A549 (cell line): ENCODE measurements around the gene FRS3. TPM values are rescaled to one million over a fixed set of nuclear protein-coding genes. Genes with fewer than 3 reads are reported as not detected.

Source experiments
- ATAC-seq, 2 experiments: fragments of 200-7000 bp in 1 of 2; fragments of >200 bp in 1 of 2; cut with Nextera tagmentation in 1 of 2; cut with Tn5 transposase in 1 of 2; 3 replicates each; pipeline versions ENCODE4 v1.8.0 to v1.9.1; 2018 to 2020; ENCODE audit warnings: mild to moderate bottlenecking in 1 of 2, moderate library complexity in 1 of 2
- CTCF ChIA-PET: fragments of 300-600 bp; sonication (Branson Sonifier 250); formaldehyde crosslinking; extraction: SDS; loops from one replicate; lab custom pipeline; 2021; ENCODE audit warnings: antibody characterized with exemption, inconsistent platforms; lab: Yijun Ruan, JAX
- POLR2A ChIA-PET: fragments of 350-600 bp; formaldehyde crosslinking; extraction: SDS; loops from one replicate; lab custom pipeline; 2021; ENCODE audit warnings: antibody characterized with exemption, inconsistent platforms; lab: Yijun Ruan, JAX
- DNase-seq, 2 experiments: peaks; one replicate each; pipeline versions ENCODE4 v3.0.0 to v3.0.0-alpha.2; 2011 to 2016; ENCODE audit warnings: low read depth in 1 of 2, low spot score in 1 of 2
- FAIRE-seq: peaks from 2 replicates; lab custom pipeline; 2011; peaks lifted over from hg19 to GRCh38; lab: Jason Lieb, UNC
- H3K27ac ChIP-seq, 2 experiments: fragments of >200 bp; sonication (Bioruptor Twin); formaldehyde crosslinking; 3 replicates each; pipeline ENCODE4 v1.5.1; 2016 to 2017
- H3K4me1 ChIP-seq: fragments of >200 bp; sonication (Bioruptor Twin); formaldehyde crosslinking; 3 replicates; pipeline ENCODE4 v1.6.1; 2016
- H3K4me2 ChIP-seq: fragments of >200 bp; sonication (Bioruptor Twin); formaldehyde crosslinking; 3 replicates; pipeline ENCODE4 v1.6.1; 2016
- H3K4me3 ChIP-seq: fragments of >200 bp; sonication (Bioruptor Twin); formaldehyde crosslinking; 3 replicates; pipeline ENCODE4 v1.5.1; 2016
- H3K9me3 ChIP-seq: fragments of >200 bp; sonication (Bioruptor Twin); formaldehyde crosslinking; 3 replicates; pipeline ENCODE4 v1.6.1; 2016
- BCL3 ChIP-seq: fragments of >200 bp; sonication (Bioruptor Twin); formaldehyde crosslinking; IDR thresholded peaks from 3 replicates; pipeline ENCODE4 v1.6.1; 2016
- BHLHE40 ChIP-seq: IDR thresholded peaks from 2 replicates; pipeline ENCODE4 v1.6.1; 2012; ENCODE audit warnings: low read depth, low read length, inconsistent platforms
- EHMT2 ChIP-seq: fragments of 200-600 bp; sonication (generic); IDR thresholded peaks from 2 replicates; pipeline ENCODE4 v1.6.1; 2016; ENCODE audit warnings: antibody characterized with exemption, low read depth, mild to moderate bottlenecking, moderate library complexity
- EP300 ChIP-seq, 2 experiments: fragments of >200 bp; sonication (Bioruptor Twin); formaldehyde crosslinking; IDR thresholded peaks; 2 replicates in 1 of 2; 3 replicates in 1 of 2; pipeline ENCODE4 v1.6.1; 2016 to 2017
- ESRRA ChIP-seq: fragments of 150-350 bp; IDR thresholded peaks from 2 replicates; pipeline ENCODE4 v1.6.1; 2014; ENCODE audit warnings: mild to moderate bottlenecking, low read length, borderline replicate concordance
- FOSB ChIP-seq: fragments of 250-450 bp; sonication (Bioruptor Pico); IDR thresholded peaks from 2 replicates; pipeline ENCODE4 v1.5.0; 2020; ENCODE audit warnings: mild to moderate bottlenecking, moderate library complexity
- FOXS1 ChIP-seq: fragments of 250-450 bp; sonication (Bioruptor Pico); IDR thresholded peaks from 2 replicates; pipeline ENCODE4 v1.5.0; 2020; ENCODE audit warnings: mild to moderate bottlenecking, moderate library complexity
- HDAC2 ChIP-seq: fragments of 200-600 bp; sonication (generic); IDR thresholded peaks from 2 replicates; pipeline ENCODE4 v1.6.1; 2016
- MAFK ChIP-seq: fragments of 450-650 bp; IDR thresholded peaks from 2 replicates; pipeline ENCODE4 v1.6.1; 2014; ENCODE audit not compliant: partially characterized antibody
- MAX ChIP-seq: IDR thresholded peaks from 2 replicates; pipeline ENCODE4 v1.6.1; 2012
- MAZ ChIP-seq: fragments of 150-350 bp; IDR thresholded peaks from 2 replicates; pipeline ENCODE4 v1.6.1; 2014; ENCODE audit warnings: antibody characterized with exemption, low read depth, low read length, borderline replicate concordance
- MYC ChIP-seq: IDR thresholded peaks from 2 replicates; pipeline ENCODE4 v1.6.1; 2012; ENCODE audit warnings: mild to moderate bottlenecking, inconsistent platforms, low read length, improper control_type of control experiment, borderline replicate concordance
- PBX3 ChIP-seq: IDR thresholded peaks from 2 replicates; pipeline ENCODE4 v1.6.1; 2012
- RARB ChIP-seq: fragments of 250-450 bp; sonication (Bioruptor Pico); IDR thresholded peaks from 2 replicates; pipeline ENCODE4 v1.8.0; 2021; ENCODE audit warnings: mild to moderate bottlenecking, moderate library complexity
- TP53 ChIP-seq: fragments of 250-450 bp; sonication (Bioruptor Pico); IDR thresholded peaks from 2 replicates; pipeline ENCODE4 v1.5.0; 2021; ENCODE audit warnings: mild to moderate bottlenecking, moderate library complexity
- USF2 ChIP-seq: fragments of 450-650 bp; IDR thresholded peaks from 2 replicates; pipeline ENCODE4 v1.6.1; 2014; ENCODE audit warnings: antibody characterized with exemption
- ZSCAN20 ChIP-seq: fragments of 250-450 bp; sonication (Bioruptor Pico); IDR thresholded peaks from 2 replicates; pipeline ENCODE4 v1.8.0; 2022; ENCODE audit warnings: mild to moderate bottlenecking, moderate library complexity
- WGBS: methylation state at CpG from one replicate; pipeline ENCODE4 v1.1.6; 2017; ENCODE audit errors: missing lambda C conversion rate; 5-methylcytosine and 5-hydroxymethylcytosine counted together
- polyA plus RNA-seq, 4 experiments: library from polyadenylated mRNA; depleted of rRNA in 3 of 4; stranded (reverse); fragments of >200 nt; fragmentation: RNase III in 1 of 4; extraction: RNeasy Plus Mini Kit Qiagen cat#74134 plus additional on column Dnase treatment in 1 of 4; gene quantifications; 2 replicates in 3 of 4; 3 replicates in 1 of 4; pipeline ENCODE4 v1.2.3, GENCODE V29; 2011 to 2017
- TF ChIP-seq, protein P1 (sequence below): fragments of 250-450 bp; sonication (Bioruptor Pico); IDR thresholded peaks from 2 replicates; pipeline ENCODE4 v1.5.0; 2020; ENCODE audit warnings: low read depth, mild to moderate bottlenecking, moderate library complexity

FRS3 gene
- polyA plus RNA-seq, 2 of the 4 experiments (the other 2 are of a cell fraction): 1.9 to 2.0 TPM

DNA sequence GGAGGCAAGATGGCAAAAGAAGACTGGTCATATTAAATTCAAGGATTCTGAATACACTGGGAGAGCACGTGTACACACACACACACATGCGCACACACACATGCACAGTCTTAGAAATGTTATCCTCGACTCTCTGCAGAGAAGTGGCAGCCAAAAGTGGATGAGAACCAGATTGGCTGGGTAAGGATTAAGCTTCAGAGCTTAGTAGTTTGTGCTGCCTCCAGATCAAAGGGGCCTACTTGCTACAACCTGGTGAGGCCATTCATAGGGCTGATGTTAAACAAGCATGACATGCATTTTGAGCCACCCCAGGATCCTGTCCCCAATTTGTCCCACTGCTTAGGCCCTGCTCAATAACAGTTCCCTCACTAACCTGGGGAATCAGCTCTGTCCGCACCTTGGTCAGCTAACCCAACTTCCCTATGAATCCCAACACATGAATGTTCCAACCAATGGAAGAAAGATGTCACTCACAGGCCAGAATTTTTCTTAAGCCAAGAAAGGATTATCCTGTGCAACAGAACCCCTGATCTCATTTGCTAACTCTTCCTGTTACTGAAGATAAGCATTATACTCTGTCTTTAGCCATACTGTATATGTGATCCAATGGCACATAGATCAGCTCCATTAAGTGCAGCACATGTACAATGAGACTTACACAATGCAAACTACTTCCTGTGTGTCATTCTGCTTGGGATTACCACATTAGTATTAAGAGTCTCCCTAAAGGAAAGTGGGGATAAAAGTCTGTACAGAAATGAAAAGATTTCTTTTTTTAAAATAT, 38.8 kb upstream of the FRS3 start:
- no peak for ATAC-seq
- no peak for FAIRE-seq
- ChIA-PET POLR2A (no interaction called here), CTCF (interaction anchor here (0.8 to 2.3 kb wide), 3 partner anchors 11 to 32 kb away, joined by 3 to 5 read pairs (median 5); no protein-coding TSS in a partner anchor)
- Histone ChIP-seq H3K27ac (no peak overlapping the region), H3K4me1 (no peaks in the 10 kb centered on the region), H3K4me2 (no peak overlapping the region), H3K9me3 (no peaks in the 10 kb centered on the region), H3K4me3 (no peak overlapping the region)
- no peak for TF ChIP-seq FOSB (CRISPR knock-in tag)
- no peak for TF ChIP-seq BHLHE40
- TF ChIP-seq MAFK: no peak
- no peak for TF ChIP-seq EP300 (IDR thresholded peaks at IDR 0.05)
- TF ChIP-seq HDAC2: no peak
- 71% methylated on average over 4 of the region's 4 CpGs for WGBS
- no peak for DNase-seq

DNA sequence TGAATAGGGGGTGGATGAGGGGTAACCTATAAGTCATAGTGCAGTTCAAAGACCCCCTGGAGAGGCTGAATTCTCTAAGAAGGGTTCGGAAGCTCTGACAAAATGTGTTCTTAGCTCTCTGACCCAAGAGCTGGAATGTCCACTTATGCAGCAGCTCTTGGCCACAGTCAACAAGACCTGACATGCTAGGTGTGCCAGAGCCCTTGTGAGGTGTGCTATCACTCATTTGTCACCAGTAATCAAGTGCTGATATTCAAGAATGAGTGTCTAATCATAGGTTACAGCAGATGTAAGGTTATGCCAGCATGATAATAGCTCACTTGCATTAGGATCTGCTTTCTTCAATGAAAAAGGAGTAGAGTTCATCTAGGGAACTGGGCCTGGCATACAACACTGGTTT, 35.9 kb upstream of the FRS3 start:
- FAIRE-seq: no peak
- Histone ChIP-seq H3K4me3 (no peak overlapping the region), H3K4me2 (no peak overlapping the region), H3K9me3 (no peaks in the 10 kb centered on the region), H3K4me1 (no peaks in the 10 kb centered on the region), H3K27ac (no peak overlapping the region)
- ATAC-seq: no peak
- no peak for DNase-seq
- CTCF ChIA-PET: interaction anchor here (1.0 to 4.1 kb wide), 4 partner anchors 10 to 228 kb away, joined by 3 to 14 read pairs (median 5); partner anchors contain the start of gene TOMM6
- WGBS: 86% methylated on average over 1 of the region's 1 CpG
- POLR2A ChIA-PET: no interaction called here
- TF ChIP-seq, protein P1, sequence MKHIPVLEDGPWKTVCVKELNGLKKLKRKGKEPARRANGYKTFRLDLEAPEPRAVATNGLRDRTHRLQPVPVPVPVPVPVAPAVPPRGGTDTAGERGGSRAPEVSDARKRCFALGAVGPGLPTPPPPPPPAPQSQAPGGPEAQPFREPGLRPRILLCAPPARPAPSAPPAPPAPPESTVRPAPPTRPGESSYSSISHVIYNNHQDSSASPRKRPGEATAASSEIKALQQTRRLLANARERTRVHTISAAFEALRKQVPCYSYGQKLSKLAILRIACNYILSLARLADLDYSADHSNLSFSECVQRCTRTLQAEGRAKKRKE (CRISPR knock-in tag): no peak
- no peak for TF ChIP-seq BCL3
- no peak for TF ChIP-seq MAX
- no peak for TF ChIP-seq MAZ
- TF ChIP-seq MAFK: no peak
- TF ChIP-seq TP53 (CRISPR knock-in tag): no peak
- TF ChIP-seq PBX3: no peak
- no peak for TF ChIP-seq MYC
- TF ChIP-seq EP300 (IDR thresholded peaks at IDR 0.05): no peak

DNA sequence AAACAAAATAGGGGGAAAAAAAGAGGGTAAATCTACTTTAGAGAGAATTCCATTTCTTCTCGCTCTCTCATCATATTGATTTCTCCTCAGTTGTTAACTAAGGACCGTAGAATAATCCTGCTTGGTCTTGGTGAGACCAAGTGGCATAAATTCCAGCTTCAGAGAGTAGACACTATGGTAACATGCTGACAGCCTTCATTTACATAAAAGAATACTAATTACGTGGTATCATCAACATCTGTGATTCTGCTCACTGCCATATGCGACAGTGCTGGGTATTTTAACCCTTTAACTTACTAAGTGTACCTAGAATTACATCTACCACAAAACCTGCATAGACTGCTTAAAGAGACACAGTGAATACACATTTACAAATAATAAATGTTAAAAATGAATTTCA, 34.9 kb upstream of the FRS3 start:
- Histone ChIP-seq H3K4me2 (no peak overlapping the region), H3K4me3 (no peak overlapping the region), H3K27ac (no peak overlapping the region), H3K4me1 (no peaks in the 10 kb centered on the region), H3K9me3 (no peaks in the 10 kb centered on the region)
- no peak for TF ChIP-seq RARB (CRISPR knock-in tag)
- TF ChIP-seq ZSCAN20 (CRISPR knock-in tag): no peak
- DNase-seq (no peak), ATAC-seq (no peak), FAIRE-seq (no peak)
- 88% methylated on average over 4 of the region's 4 CpGs for WGBS
- POLR2A ChIA-PET: no interaction called here
- CTCF ChIA-PET: interaction anchor here (1.0 to 4.1 kb wide), 5 partner anchors 9 to 230 kb away, joined by 3 to 14 read pairs (median 6); partner anchors contain the start of gene TOMM6

GRCh38 chr6:41813956-41814355, 34.3 kb upstream of the FRS3 start:
- Histone ChIP-seq H3K4me2 (no peak overlapping the region), H3K4me1 (no peaks in the 10 kb centered on the region), H3K9me3 (no peaks in the 10 kb centered on the region), H3K4me3 (no peak overlapping the region), H3K27ac (no peak overlapping the region)
- ChIA-PET POLR2A (no interaction called here), CTCF (interaction anchor here (1.4 to 4.1 kb wide), 3 partner anchors 12 to 230 kb away, joined by 6 to 14 read pairs (median 8); partner anchors contain the start of gene TOMM6)
- TF ChIP-seq ESRRA (no peak), MAX (no peak), EHMT2 (no peak), USF2 (no peak), BHLHE40 (no peak), MAFK (peak; percentile 17), FOXS1 (CRISPR knock-in tag) (no peak)
- ATAC-seq (no peak), FAIRE-seq (no peak), DNase-seq (no peak)
- WGBS: 69% methylated on average over 2 of the region's 2 CpGs
